NT2/D1 (cell line): ENCODE results near the gene KHDC1L.

Experiments used
- DNase-seq: peaks from one replicate; pipeline ENCODE4 v3.0.0-alpha.2; 2011; ENCODE audit warnings: low read depth, low spot score
- H3K27me3 ChIP-seq: 2 replicates; pipeline ENCODE4 v1.6.0; 2011; ENCODE audit warnings: mild to moderate bottlenecking; ENCODE audit not compliant: insufficient read length, insufficient read depth
- H3K36me3 ChIP-seq: 2 replicates; pipeline ENCODE4 v1.6.1; 2011; ENCODE audit warnings: mild to moderate bottlenecking, low read length, mixed read lengths; ENCODE audit not compliant: insufficient read depth, insufficient read length
- H3K4me1 ChIP-seq: 2 replicates; pipeline ENCODE4 v1.5.1; 2011; ENCODE audit not compliant: insufficient read depth, insufficient read length
- H3K4me3 ChIP-seq: 2 replicates; pipeline ENCODE4 v1.5.1; 2011; ENCODE audit warnings: low read depth; ENCODE audit not compliant: insufficient read length
- H3K9ac ChIP-seq: 2 replicates; pipeline ENCODE4 v1.6.0; 2011; ENCODE audit warnings: low read depth; ENCODE audit not compliant: insufficient read length
- H3K9me3 ChIP-seq: 2 replicates; pipeline ENCODE4 v1.5.1; 2011; ENCODE audit warnings: mild to moderate bottlenecking, low read length; ENCODE audit not compliant: insufficient read depth
- SUZ12 ChIP-seq: IDR thresholded peaks from 2 replicates; pipeline ENCODE4 v1.6.1; 2011; ENCODE audit not compliant: insufficient read length, insufficient read depth; ENCODE audit errors: extremely low read depth
- YY1 ChIP-seq: IDR thresholded peaks from 2 replicates; pipeline ENCODE4 v1.6.1; 2011; ENCODE audit not compliant: insufficient read length, insufficient read depth
- ZNF274 ChIP-seq: IDR thresholded peaks from 2 replicates; pipeline ENCODE4 v1.6.1; 2011; ENCODE audit warnings: mild to moderate bottlenecking, low read depth, low read length

KHDC1L gene

DNA sequence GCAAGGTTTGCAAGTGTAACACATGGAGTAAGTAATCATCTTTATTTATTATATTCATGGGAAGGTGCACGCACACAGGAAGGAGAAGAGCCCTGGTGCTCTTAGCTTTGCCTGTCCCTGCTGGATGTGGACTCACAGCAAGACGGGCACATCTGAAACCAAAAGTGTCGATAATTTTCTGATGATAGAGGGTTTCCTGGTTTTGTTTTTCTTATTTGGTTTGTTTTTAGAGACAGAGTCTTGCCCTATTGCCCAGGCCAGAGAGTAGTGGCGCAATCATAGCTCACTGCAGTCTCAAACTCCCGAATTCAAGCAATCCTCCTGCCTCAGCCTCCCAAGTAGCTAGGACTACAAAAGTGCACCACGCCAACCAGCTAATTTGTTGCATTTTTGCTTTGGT lies 7.8 kb upstream of the KHDC1L start:
- TF ChIP-seq SUZ12 (no peak), YY1 (no peak)
- Histone ChIP-seq H3K27me3 (no peaks in the 10 kb centered on the region), H3K4me3 (no peak overlapping the region), H3K36me3 (no peaks in the 10 kb centered on the region), H3K4me1 (no peaks in the 10 kb centered on the region), H3K9me3 (no peaks in the 10 kb centered on the region), H3K9ac (no peak overlapping the region)
- DNase-seq = no peak

DNA sequence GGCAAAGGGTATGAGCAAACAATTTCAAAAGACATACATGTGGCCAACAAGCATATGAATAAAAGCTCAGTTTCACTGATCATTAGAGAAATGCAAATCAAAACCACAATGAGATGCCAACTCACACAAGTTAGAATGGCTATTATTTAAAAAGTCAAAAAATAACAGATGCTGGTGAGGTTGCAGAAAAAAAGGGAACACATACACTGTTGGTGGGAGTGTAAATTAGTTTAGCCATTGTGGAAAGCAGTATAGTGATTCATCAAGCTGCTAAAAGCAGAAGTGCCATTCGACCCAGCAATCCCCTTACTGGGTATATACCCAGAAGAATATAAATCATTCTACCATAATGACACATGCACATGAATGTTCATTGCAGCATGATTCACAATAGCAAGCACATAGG lies 6.7 kb upstream of the KHDC1L start:
- no peaks in the 10 kb centered on the region for H3K9me3 ChIP-seq
- H3K4me3 ChIP-seq = no peak overlapping the region
- no peaks in the 10 kb centered on the region for H3K36me3 ChIP-seq
- no peak for TF ChIP-seq SUZ12
- TF ChIP-seq YY1 = no peak
- TF ChIP-seq ZNF274 = no peak
- no peak overlapping the region for H3K9ac ChIP-seq
- DNase-seq = no peak
- H3K4me1 ChIP-seq = no peaks in the 10 kb centered on the region
- H3K27me3 ChIP-seq = no peaks in the 10 kb centered on the region

DNA sequence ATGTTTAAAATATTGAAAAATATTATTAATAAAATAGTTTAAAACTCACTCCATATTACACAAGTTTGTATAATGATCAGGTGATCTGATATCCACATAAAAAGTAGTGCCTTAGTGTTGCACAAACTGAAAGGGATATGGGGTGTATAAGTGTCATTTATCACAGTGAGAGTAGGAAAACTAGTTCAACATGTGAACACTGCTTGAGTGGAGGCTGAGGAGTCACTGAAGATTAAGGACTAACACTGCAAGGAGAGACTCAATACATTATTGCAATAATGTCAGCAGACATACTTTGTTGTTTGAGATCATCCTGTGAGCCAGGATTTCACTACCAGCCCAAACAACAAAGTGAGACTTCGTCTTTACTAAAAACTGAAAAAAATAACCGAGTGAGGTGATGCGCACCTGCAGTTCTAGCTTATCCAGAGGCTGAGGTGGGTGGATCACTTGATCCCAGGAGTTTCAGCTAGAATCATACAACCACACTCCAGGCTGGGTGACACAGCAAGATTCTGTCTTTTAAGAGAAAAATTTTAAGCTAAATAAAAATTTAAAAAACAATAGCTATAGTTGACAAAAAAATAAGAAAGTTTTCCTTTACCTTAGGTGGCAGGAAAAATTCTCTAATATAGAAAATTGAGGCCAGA lies 2.4 kb upstream of the KHDC1L start:
- Histone ChIP-seq H3K4me3 (no peak overlapping the region), H3K36me3 (no peaks in the 10 kb centered on the region), H3K9ac (no peak overlapping the region), H3K9me3 (no peaks in the 10 kb centered on the region), H3K27me3 (no peaks in the 10 kb centered on the region), H3K4me1 (peaks cover 2% of the 10 kb centered on the region)
- no peak for DNase-seq
- TF ChIP-seq SUZ12 (no peak), ZNF274 (no peak), YY1 (no peak)

DNA sequence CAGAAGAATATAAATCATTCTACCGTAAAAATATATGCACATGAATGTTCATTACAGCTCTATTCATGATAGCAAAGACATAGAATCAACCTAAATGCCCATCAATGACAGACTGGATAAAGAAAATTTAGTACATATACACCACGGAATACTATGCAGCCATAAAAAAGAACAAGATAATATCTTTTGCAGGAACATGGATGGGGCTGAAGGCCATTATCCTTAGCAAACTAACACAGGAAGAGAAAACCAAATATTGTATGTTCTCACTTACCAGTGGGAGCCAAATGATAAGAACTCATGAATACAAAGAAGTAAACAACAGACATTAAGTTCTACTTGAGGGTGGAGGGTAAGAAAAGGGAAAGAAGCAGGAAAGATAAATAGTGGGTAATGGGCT lies 8.4 kb downstream of the KHDC1L start:
- H3K36me3 ChIP-seq = no peaks in the 10 kb centered on the region
- no peak for TF ChIP-seq YY1
- no peak for TF ChIP-seq SUZ12
- TF ChIP-seq ZNF274 = no peak
- DNase-seq = no peak
- no peak overlapping the region for H3K4me3 ChIP-seq
- no peak overlapping the region for H3K9ac ChIP-seq
- H3K27me3 ChIP-seq = no peaks in the 10 kb centered on the region
- no peaks in the 10 kb centered on the region for H3K4me1 ChIP-seq
- H3K9me3 ChIP-seq = no peaks in the 10 kb centered on the region

DNA sequence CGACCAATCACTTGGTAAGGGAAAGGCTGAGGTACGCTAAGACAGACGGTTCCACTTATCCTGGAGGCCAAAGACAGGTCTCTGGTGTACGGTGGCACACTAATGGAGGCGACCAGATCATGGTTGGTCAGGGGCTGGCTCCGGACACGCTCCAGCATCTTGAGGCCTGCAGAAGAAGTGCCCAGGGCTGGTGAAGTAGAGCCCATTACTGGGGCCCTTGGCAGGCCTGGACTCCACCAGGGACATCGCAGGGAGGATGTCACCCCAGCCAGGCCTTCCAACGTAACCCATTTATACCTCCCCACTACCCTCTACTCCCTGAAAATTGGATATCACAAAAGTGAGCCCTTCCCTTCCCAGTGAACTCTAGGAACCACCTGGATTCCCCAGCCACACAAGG lies 16.2 kb downstream of the KHDC1L start:
- Histone ChIP-seq H3K27me3 (no peaks in the 10 kb centered on the region), H3K36me3 (no peaks in the 10 kb centered on the region), H3K9ac (no peak overlapping the region), H3K4me3 (no peak overlapping the region), H3K9me3 (peaks cover 14% of the 10 kb centered on the region; the same call in 1 of the 2 replicates), H3K4me1 (peaks cover 2% of the 10 kb centered on the region)
- TF ChIP-seq YY1 = no peak
- no peak for DNase-seq

DNA sequence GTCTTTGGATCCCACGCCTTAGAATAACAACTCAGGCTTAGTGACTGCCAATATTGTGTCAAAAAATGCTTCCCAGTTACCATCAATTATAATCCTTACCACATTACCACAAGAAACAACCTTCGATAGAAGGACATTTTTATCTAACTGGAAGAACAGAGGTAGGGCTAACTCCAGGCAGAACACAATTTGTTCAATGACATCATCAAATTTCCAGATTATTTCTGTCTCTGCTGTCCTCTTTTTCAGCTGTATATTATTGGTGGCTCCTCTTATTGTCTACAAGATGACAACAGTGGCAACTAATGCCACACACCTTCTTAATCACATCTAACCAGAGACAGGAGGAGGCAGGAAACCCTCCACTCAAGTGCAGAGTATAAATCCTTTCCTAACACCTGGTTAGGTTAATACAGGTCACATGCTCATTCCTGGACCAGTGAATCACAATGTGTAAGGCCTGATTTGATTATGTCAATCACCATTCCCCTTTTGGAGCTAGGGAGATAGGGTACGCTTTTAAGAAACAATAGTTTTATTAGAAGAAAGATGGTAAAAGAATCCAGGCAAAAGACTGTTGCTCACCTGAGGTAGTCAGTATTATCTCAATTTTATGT lies 18.0 kb downstream of the KHDC1L start:
- Histone ChIP-seq H3K9me3 (peaks cover 14% of the 10 kb centered on the region; the same call in 1 of the 2 replicates), H3K27me3 (no peaks in the 10 kb centered on the region), H3K9ac (no peak overlapping the region), H3K4me1 (peaks cover 3% of the 10 kb centered on the region), H3K36me3 (no peaks in the 10 kb centered on the region), H3K4me3 (no peak overlapping the region)
- DNase-seq = no peak
- no peak for TF ChIP-seq ZNF274
- no peak for TF ChIP-seq YY1
- no peak for TF ChIP-seq SUZ12

DNA sequence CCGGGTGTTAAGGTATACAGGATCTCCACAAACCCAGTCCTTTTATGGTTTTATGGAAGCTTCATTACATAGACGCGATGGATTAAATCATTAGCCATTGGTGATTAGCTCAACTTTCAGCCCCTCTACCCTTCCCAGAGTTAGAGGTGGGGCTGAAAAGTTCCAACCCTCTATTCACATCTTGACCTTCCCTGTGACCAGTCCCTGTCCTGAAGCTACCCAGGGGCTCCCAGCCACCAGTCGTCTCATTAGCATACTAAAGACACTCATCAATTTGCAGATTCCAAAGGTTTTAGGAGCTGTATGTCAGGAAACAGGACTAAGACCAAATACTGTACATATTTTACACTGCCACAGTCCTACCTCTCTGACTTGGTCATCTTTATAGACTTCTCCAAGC lies 21.0 kb downstream of the KHDC1L start:
- DNase-seq = peak; percentile 23
- Histone ChIP-seq H3K9ac (no peak overlapping the region), H3K4me3 (no peak overlapping the region), H3K9me3 (peaks cover 14% of the 10 kb centered on the region; the same call in 1 of the 2 replicates), H3K36me3 (no peaks in the 10 kb centered on the region), H3K4me1 (peaks cover 3% of the 10 kb centered on the region), H3K27me3 (no peaks in the 10 kb centered on the region)
- TF ChIP-seq SUZ12 = no peak
- no peak for TF ChIP-seq YY1
- no peak for TF ChIP-seq ZNF274

DNA sequence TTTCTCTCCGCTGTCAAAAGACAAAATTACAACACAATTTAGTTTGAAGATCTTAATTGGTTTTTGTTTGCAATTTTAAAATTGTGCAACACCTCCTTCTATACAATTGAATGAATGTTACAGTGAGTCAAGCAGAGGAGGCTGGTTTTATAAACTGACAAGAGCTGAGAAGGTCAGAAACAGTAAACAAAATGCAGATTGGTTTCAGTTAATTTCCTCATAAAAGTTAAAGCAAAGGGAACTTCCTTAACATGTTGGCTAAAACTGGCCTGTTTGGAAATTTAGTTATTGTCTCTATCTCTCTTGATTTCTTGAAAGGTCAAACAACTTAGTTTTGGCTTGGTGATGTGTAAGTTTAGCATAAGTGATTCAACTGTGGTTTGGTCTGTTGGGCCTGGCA lies 22.2 kb downstream of the KHDC1L start:
- no peak overlapping the region for H3K9ac ChIP-seq
- H3K4me3 ChIP-seq = no peak overlapping the region
- TF ChIP-seq ZNF274 = no peak
- no peak for TF ChIP-seq YY1
- TF ChIP-seq SUZ12 = no peak
- no peaks in the 10 kb centered on the region for H3K36me3 ChIP-seq
- peaks cover 14% of the 10 kb centered on the region; the same call in 1 of the 2 replicates for H3K9me3 ChIP-seq
- H3K4me1 ChIP-seq = peaks cover 3% of the 10 kb centered on the region
- H3K27me3 ChIP-seq = no peaks in the 10 kb centered on the region
- no peak for DNase-seq
